Duodenal mucosa (tissue), 2 donors: ENCODE measurements around the gene ANKRD33B.
A peak's percentile ranks its signal among the peaks of the same experiment; 100 is the strongest.
"Not testable (repeated sequence)": the region's sequence is repeated elsewhere in the genome, so short reads cannot be mapped to it uniquely, and the experiment has no call there.

Experiments
- H3K27ac ChIP-seq: one replicate; pipeline ENCODE4 v1.7.0; 2013; ENCODE audit warnings: low read depth, low read length
- H3K27me3 ChIP-seq, 2 donors: one replicate each; pipeline ENCODE4 v1.7.0; 2013; ENCODE audit warnings: low read length in 2 of 2, control low read depth in 1 of 2; ENCODE audit not compliant: insufficient read depth in 2 of 2, control insufficient read depth in 1 of 2
- H3K36me3 ChIP-seq, 2 donors: one replicate each; pipeline ENCODE4 v1.7.0; 2013; ENCODE audit warnings: low read length in 2 of 2, control low read depth in 1 of 2; ENCODE audit not compliant: insufficient read depth in 2 of 2, control insufficient read depth in 1 of 2
- H3K4me1 ChIP-seq, 2 donors: one replicate each; pipeline ENCODE4 v1.7.0; 2013; ENCODE audit warnings: low read length in 2 of 2, control low read depth in 1 of 2; ENCODE audit not compliant: insufficient read depth in 2 of 2, control insufficient read depth in 1 of 2
- H3K4me3 ChIP-seq, 2 donors: one replicate each; pipeline ENCODE4 v1.7.0; 2013; ENCODE audit warnings: low read length in 2 of 2, low read depth in 1 of 2
- H3K9ac ChIP-seq, 2 donors: one replicate each; pipeline ENCODE4 v1.7.0; 2013; ENCODE audit warnings: low read length in 2 of 2, low read depth in 1 of 2
- H3K9me3 ChIP-seq, 2 donors: one replicate each; pipeline ENCODE4 v1.7.0; 2013; ENCODE audit warnings: low read length in 2 of 2, control low read depth in 1 of 2; ENCODE audit not compliant: control insufficient read depth in 1 of 2

Gene ANKRD33B

GRCh38 chr5:10563945-10564837, at the start of gene ANKRD33B:
ANKRD33B (plus strand) TSS chr5:10564070; CDS start chr5:10564468, 398 bp downstream.
- peak within 1 kb of the TSS in 1 of 2 donors; percentile 40 for H3K9ac ChIP-seq
- peak within 1 kb of the TSS; percentile 64 to 68 for H3K4me3 ChIP-seq
- H3K27ac ChIP-seq = no peak within 1 kb of the TSS
- no peaks in the 10 kb centered on the region for H3K9me3 ChIP-seq
- H3K36me3 ChIP-seq = no peaks in the 10 kb centered on the region
- peaks cover 26 to 31% of the 10 kb centered on the region in 2 donors for H3K27me3 ChIP-seq
- peaks cover 0 to 13% of the 10 kb centered on the region in 2 donors for H3K4me1 ChIP-seq

DNA sequence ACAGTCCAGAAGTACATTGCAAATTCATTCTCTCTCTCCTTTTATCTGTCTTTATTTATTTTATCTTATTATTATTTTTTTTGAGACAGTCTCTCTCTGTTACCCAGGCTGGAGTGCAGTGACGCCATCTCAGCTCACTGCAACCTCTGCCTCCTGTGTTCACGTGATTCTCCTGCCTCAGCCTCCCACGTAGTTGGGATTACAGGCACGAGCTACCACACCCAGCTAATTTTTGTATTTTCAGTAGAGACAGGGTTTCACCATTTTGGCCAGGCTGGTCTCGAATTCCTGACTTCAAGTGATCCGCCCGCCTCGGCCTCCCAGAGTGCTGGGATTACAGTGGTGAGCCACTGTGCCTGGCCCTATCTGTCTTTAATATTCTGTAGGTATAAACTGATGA, 49.3 kb upstream of the ANKRD33B start:
- H3K27ac ChIP-seq, H3K9ac ChIP-seq, H3K36me3 ChIP-seq, H3K4me1 ChIP-seq, H3K27me3 ChIP-seq, H3K4me3 ChIP-seq, H3K9me3 ChIP-seq: not testable (repeated sequence)

DNA sequence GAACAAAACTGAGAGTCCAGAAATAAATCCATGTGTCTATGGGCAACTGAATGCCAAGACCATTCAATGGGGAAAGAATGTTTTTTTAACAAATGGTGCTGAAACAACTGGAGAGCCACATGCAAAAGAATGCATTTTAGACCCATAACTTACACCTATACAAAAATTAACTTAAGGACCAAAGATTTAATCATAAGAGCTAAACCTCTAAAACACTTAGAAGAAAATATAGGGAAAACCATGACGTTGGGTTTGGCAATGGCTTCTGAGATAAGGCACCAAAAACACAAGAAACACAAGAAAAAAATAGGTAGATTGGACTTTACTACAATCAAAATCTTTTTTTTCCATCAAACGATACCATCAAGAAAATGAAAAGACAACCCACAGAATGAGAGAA, 48.4 kb upstream of the ANKRD33B start:
- Histone ChIP-seq H3K4me3 (no peak overlapping the region), H3K27ac (no peak overlapping the region), H3K9ac (no peak overlapping the region), H3K36me3 (no peaks in the 10 kb centered on the region), H3K4me1 (no peaks in the 10 kb centered on the region), H3K27me3 (no peaks in the 10 kb centered on the region), H3K9me3 (peaks cover 0 to 3% of the 10 kb centered on the region in 2 donors)

DNA sequence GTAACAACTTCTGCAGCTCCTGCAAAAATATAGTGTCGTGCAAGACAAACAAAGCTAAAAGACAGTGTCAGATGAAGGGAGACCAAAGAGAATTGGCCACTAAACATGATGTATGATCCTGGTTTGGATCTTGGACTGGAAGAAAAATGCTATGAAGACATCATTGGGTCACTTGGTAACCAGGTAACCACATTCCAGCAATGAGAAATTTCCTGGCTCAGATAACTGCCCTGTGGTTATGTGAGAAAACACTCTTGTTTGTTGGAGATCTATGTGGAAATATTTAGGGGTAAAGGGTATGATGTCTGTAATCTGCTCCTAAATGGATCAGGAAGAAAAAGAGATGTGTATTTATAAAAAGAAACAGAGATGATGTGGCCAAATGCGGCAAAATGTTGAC, 45.5 kb upstream of the ANKRD33B start:
- no peak overlapping the region for H3K27ac ChIP-seq
- H3K4me3 ChIP-seq = no peak overlapping the region

DNA sequence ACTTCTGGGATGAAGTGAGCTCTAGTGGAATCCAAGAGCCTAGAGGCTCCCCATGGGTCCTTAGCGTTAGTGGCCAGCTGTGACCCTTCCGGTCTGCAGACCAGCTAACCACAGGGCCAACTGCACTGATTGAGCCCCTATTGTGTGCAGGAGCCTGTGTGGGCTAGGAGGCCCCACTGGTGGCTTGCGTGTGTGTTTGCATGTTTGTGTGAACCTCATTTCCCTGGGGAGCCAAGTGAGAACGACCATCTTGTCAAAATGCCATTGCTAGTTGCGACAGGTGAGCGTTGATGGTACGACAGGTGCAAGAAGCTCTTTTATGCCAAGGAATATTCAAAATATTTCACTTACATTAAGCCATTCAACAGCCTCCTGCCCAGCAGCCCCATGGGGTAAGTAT, 44.1 kb upstream of the ANKRD33B start:
- H3K27ac ChIP-seq = no peak overlapping the region
- no peaks in the 10 kb centered on the region for H3K27me3 ChIP-seq
- H3K4me1 ChIP-seq = no peaks in the 10 kb centered on the region
- H3K9me3 ChIP-seq = peaks cover 0 to 9% of the 10 kb centered on the region in 2 donors
- H3K9ac ChIP-seq = no peak overlapping the region
- no peaks in the 10 kb centered on the region for H3K36me3 ChIP-seq
- no peak overlapping the region for H3K4me3 ChIP-seq

More for the DNA sequence above, 45.5 kb upstream of the ANKRD33B start:
- no peak overlapping the region for H3K9ac ChIP-seq
- no peaks in the 10 kb centered on the region for H3K4me1 ChIP-seq
- H3K9me3 ChIP-seq = peaks cover 0 to 9% of the 10 kb centered on the region in 2 donors
- H3K36me3 ChIP-seq = no peaks in the 10 kb centered on the region
- no peaks in the 10 kb centered on the region for H3K27me3 ChIP-seq

DNA sequence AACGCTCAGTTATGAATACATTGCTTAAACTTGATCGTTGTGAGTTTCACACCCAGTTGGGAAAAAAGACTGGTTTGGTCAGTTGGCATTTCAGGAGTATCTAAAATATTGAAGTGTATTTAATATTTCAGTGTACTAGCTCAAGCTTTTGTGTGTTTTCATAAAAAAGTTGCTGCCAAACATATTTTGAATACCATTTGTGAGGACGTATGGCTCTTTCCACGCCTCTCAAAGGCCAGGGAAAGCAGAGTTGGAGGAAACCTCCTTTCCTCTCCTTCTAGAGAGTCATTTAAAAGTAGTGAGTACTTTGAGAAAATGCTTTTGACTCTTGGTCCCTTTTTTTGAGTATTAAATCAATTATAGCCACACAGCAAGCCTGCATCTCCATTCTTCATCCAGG, 43.2 kb upstream of the ANKRD33B start:
- no peaks in the 10 kb centered on the region for H3K4me1 ChIP-seq
- H3K4me3 ChIP-seq = no peak overlapping the region
- H3K27ac ChIP-seq = no peak overlapping the region
- H3K9ac ChIP-seq = no peak overlapping the region
- H3K9me3 ChIP-seq = peaks cover 0 to 5% of the 10 kb centered on the region in 2 donors
- H3K36me3 ChIP-seq = no peaks in the 10 kb centered on the region
- no peaks in the 10 kb centered on the region for H3K27me3 ChIP-seq

GRCh38 chr5:10521466-10522223, 42.2 kb upstream of the ANKRD33B start:
- H3K27ac ChIP-seq = no peak overlapping the region
- H3K9ac ChIP-seq = no peak overlapping the region
- no peaks in the 10 kb centered on the region for H3K4me1 ChIP-seq
- H3K4me3 ChIP-seq = no peak overlapping the region
- no peaks in the 10 kb centered on the region for H3K27me3 ChIP-seq
- H3K36me3 ChIP-seq = no peaks in the 10 kb centered on the region
- H3K9me3 ChIP-seq = peaks cover 0 to 5% of the 10 kb centered on the region in 2 donors

DNA sequence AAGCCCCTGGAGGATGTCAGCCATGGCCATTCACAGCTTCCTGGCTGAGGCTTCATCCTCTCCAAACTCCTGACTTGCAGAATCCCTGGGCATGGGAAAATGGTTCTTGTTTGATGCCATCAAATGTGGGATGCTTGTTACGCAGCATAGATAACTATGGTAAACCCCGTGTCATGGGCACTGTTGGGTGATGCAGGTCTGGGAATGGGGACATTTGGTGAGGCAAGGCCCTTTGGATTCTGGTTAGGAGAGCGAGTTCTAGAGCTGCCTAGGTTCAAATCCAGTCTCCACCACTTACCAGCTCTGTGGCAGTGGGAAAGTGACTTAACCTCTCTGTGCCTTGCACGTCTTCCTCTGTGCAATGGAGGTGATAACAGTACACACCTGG, 41.7 kb upstream of the ANKRD33B start:
- Histone ChIP-seq H3K9me3 (peaks cover 0 to 5% of the 10 kb centered on the region in 2 donors), H3K36me3 (no peaks in the 10 kb centered on the region), H3K4me3 (no peak overlapping the region)

DNA sequence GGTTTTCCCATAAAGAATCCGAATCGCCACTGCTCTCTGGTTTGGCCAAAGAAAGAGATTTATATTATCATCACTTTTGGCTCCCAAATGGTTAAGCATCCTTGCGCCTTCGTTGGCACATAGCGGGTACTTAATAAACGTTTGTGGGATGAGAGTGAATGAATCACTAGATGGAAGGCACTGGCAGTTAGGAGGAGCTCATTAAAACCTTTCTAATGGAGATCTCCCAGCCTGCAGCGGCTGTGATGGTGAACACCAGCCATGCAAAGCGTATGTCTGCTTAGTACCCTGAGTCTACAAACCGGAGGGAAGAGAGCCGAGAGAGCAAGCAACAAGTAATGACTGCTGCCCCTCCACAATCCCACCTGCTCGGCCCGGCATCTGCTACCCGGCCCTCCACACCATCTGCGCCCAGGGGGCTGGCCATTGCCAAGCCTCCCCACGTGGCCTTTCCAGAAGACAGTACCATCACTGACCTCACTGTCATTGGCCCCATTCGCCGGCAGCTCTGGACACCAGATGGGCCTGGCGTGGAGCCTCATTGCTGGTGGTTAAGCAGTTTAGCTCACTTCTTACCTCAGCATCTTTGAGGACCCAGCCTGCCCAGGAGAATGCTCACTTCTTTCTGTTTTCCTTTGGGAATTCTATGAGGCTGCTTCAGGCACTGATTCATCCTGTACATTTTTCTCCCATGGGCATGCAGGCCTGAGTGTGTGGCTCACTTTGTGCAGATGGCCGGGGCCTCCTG, 39.3 kb upstream of the ANKRD33B start:
- H3K36me3 ChIP-seq = no peaks in the 10 kb centered on the region
- no peaks in the 10 kb centered on the region for H3K27me3 ChIP-seq
- H3K4me3 ChIP-seq = no peak overlapping the region
- H3K9me3 ChIP-seq = peaks cover 0 to 5% of the 10 kb centered on the region in 2 donors
- H3K4me1 ChIP-seq = no peaks in the 10 kb centered on the region
- no peak overlapping the region for H3K27ac ChIP-seq
- H3K9ac ChIP-seq = no peak overlapping the region

More for the DNA sequence above, 41.7 kb upstream of the ANKRD33B start:
- Histone ChIP-seq H3K27ac (no peak overlapping the region), H3K9ac (no peak overlapping the region), H3K27me3 (no peaks in the 10 kb centered on the region), H3K4me1 (no peaks in the 10 kb centered on the region)

DNA sequence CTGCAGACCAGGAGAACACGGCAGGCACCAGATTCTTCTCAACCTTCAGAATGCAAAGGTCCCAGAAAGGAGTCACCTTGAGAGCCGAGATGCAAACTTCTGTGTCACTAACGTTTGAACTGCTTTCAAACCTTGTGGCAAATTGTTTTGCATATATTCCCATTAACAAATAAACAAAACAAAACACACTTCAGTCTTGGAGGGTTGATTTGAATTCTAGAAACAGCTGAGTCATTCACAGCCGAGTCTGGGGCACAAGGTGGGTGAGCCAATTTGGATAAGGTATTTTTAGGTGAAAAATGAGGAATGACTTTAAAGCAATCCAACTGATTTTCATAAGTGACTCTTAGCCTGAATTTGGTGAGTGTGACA, 38.8 kb upstream of the ANKRD33B start:
- Histone ChIP-seq H3K4me1 (no peaks in the 10 kb centered on the region), H3K27ac (no peak overlapping the region), H3K36me3 (no peaks in the 10 kb centered on the region), H3K27me3 (no peaks in the 10 kb centered on the region), H3K9ac (no peak overlapping the region), H3K4me3 (no peak overlapping the region), H3K9me3 (peaks cover 0 to 5% of the 10 kb centered on the region in 2 donors)
